Measurements from ENCODE around the gene SIAH2. TPM values are rescaled to one million over a fixed set of nuclear protein-coding genes. Genes with fewer than 3 reads are reported as not detected.
"Not testable (repeated sequence)": the region's sequence is repeated elsewhere in the genome, so short reads cannot be mapped to it uniquely, and the experiment has no call there.

SIAH2 gene, protein sequence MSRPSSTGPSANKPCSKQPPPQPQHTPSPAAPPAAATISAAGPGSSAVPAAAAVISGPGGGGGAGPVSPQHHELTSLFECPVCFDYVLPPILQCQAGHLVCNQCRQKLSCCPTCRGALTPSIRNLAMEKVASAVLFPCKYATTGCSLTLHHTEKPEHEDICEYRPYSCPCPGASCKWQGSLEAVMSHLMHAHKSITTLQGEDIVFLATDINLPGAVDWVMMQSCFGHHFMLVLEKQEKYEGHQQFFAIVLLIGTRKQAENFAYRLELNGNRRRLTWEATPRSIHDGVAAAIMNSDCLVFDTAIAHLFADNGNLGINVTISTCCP
- 8.0 TPM for polyA plus RNA-seq (2012; ENCODE audit: missing spikeins)

DNA sequence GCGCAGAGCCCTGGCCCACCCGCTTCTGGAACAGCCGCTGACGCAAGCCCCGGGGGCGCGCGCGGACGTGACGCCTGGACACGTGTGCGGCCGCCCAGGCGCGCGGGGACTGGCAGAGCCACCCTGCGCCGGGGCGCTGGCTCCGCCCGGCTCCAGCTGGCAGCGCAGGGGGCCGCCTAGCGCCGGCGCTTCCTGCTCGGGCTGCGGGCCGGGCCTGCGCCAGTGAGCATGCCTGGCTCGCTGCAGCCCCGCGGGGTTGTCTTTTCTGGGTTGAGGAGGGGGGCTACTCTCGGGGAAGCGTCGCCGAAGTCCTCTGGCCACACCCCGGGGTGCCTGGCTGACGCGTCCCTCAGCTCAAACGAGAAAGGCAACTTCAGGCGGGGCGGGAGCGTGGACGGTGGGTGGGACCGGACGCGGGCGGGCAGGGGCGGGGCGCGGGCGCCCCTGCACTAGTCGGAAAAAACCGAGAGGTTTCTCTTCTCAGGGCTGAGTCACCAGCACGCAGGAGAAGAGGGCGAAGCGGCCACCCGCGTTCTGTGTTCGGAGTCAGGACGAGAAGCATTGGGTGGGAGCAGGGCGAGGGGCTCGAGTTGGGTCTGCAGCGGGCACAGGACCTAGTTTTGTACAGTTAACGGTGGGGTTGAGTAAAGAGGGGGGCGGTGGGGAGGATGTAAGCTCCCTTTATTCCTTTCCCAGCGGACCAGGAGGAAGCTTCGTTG, at the start of gene SIAH2:
Gene SIAH2, minus strand, starts transcription at position 48 of the 719 bp plus-strand sequence. CDS start 320 bp downstream, outside the sequence.
- peak; percentile 49; the same call in 1 of the 2 replicates for TF ChIP-seq TAF1 (IDR thresholded peaks at IDR 0.05; ENCODE audit: borderline replicate concordance, low read depth, low read length)
- TF ChIP-seq POLR2A (IDR thresholded peaks at IDR 0.05; ENCODE audit: low read depth, low read length), result peak; percentile 68
- TF ChIP-seq POLR2AphosphoS5 (IDR thresholded peaks at IDR 0.05; ENCODE audit: low read depth, low read length), result peak; percentile 87; the same call in 1 of the 2 replicates
- DNase-seq (ENCODE audit: insufficient read length) (peak; percentile 80), FAIRE-seq (peak; percentile 87)

DNA sequence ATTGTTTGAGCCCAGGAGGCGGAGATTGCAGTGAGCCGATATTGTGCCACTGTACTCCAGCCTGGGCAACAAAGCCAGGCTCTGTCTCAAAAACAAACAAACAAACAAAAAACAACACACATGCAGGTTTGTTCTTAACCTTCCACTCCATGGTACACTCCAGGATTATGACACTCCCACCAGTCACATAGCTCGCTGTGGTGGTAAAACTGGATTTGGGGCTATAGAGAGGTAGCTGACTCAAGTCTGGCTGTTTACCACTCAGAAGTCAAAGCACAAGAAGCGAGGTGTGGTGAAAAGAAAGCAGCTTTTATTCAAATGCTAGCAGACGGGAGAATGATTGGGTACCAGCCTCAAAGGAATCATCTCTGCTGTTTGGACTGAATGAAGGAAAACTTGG, 49.0 kb upstream of the SIAH2 start:
- FAIRE-seq (no peak), DNase-seq (ENCODE audit: insufficient read length) (no peak)
- TF ChIP-seq TAF1 (IDR thresholded peaks at IDR 0.05; ENCODE audit: borderline replicate concordance, low read depth, low read length) (no peak), POLR2AphosphoS5 (IDR thresholded peaks at IDR 0.05; ENCODE audit: low read depth, low read length) (no peak), POLR2A (IDR thresholded peaks at IDR 0.05; ENCODE audit: low read depth, low read length) (no peak)

DNA sequence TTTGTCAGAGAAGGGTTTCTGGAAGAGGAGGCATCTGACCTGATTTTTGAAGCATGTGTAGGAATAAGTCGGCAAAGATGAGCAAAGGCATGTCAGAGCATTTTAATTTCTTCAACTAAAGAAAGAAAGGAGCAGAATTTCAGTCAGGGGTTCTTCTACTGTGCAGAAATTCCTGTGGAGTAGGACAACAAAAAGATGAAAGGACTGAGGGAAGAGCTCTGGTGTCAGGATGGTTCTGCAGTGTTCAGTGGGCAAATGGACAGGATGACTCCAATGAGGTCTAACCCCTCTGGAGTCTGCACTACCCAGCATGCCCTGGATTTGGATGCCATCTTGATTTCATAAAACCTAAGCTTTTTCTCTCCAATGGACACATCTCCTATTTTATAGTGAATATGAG, 47.7 kb upstream of the SIAH2 start:
- DNase-seq (ENCODE audit: insufficient read length) (no peak), FAIRE-seq (no peak)
- TF ChIP-seq TAF1 (IDR thresholded peaks at IDR 0.05; ENCODE audit: borderline replicate concordance, low read depth, low read length) (no peak), POLR2AphosphoS5 (IDR thresholded peaks at IDR 0.05; ENCODE audit: low read depth, low read length) (no peak), POLR2A (IDR thresholded peaks at IDR 0.05; ENCODE audit: low read depth, low read length) (no peak)

DNA sequence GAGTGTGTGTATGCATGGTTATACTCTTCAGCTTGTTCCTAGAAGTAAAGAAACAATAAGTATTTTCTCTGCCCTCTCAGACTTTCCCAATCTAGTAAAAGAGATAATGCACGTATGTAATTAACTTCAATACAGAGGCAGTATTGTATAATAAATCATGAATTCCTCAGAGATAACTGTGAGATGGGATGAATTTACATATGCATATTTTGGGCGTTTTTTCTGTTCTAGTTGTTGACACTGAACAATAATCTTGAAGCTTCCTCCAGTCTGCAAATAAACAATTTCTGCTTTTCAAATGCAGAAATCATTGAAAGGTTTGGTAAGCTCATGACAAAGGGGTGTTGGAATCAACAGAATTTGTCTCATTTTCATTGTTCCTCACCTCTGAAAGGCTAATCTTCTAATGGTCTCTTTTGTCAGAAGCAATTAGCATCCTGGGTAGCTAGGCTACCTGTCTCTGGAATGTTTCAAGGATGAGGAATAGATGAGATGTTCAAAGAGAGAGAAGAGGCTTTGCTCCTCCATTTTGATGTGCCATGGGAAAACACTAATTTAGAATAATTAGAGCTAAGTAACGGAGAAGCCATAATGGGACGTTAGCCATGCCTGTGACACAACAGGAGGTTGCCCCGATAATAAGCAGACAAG, 43.3 kb upstream of the SIAH2 start:
- DNase-seq (ENCODE audit: insufficient read length) (no peak), FAIRE-seq (no peak)
- no peak for TF ChIP-seq TAF1 (IDR thresholded peaks at IDR 0.05; ENCODE audit: borderline replicate concordance, low read depth, low read length)
- no peak for TF ChIP-seq POLR2A (IDR thresholded peaks at IDR 0.05; ENCODE audit: low read depth, low read length)
- no peak for TF ChIP-seq POLR2AphosphoS5 (IDR thresholded peaks at IDR 0.05; ENCODE audit: low read depth, low read length)

DNA sequence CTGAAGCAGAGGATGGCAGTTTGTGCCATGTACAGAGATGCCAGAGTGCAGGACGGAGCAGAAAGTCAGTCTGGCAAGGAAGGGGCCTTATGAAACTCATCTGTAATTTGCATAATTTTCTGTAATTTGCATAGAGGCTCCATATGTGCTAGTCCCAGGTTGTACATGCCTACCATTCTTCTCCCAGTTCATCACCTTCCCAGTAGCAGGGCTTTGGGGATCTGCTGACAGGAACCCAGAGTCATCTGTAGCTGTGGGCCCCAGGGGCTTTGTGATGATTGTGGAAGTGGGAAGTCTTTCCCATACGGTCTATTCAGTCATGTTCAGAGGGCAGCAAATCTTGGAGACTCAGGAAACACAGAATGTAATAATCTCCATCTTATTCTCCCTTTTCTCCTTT, 42.4 kb upstream of the SIAH2 start:
- TF ChIP-seq TAF1 (IDR thresholded peaks at IDR 0.05; ENCODE audit: borderline replicate concordance, low read depth, low read length) (no peak), POLR2A (IDR thresholded peaks at IDR 0.05; ENCODE audit: low read depth, low read length) (no peak), POLR2AphosphoS5 (IDR thresholded peaks at IDR 0.05; ENCODE audit: low read depth, low read length) (no peak)
- FAIRE-seq, result no peak
- DNase-seq (ENCODE audit: insufficient read length), result no peak

DNA sequence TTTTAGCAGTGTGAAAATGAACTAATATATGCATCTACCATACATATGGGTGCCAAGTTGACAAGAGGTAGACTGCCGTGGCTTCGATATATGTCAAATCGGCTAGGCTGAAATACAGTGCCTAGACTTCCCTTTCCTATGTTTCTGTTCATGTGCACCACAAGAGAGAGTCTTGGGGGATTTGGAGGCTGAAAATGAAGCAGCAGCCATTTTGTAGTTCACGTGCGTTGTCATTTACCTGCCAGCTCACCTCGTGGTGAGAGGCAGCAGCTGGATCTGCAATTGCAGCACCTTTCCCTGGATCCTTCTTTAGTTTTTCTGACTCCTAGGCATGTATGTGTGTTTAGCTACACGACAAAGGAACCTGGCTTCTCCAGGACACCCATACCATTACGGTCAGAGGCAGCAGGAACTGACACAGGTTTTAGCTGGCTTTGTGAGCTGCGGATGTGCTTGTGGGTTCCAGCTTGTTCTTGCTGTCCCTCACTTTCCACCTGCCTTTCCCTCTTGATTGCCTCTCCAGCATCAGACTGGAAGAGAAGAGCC, 40.5 kb upstream of the SIAH2 start:
- TF ChIP-seq TAF1 (IDR thresholded peaks at IDR 0.05; ENCODE audit: borderline replicate concordance, low read depth, low read length) (no peak), POLR2A (IDR thresholded peaks at IDR 0.05; ENCODE audit: low read depth, low read length) (no peak), POLR2AphosphoS5 (IDR thresholded peaks at IDR 0.05; ENCODE audit: low read depth, low read length) (no peak)
- DNase-seq (ENCODE audit: insufficient read length) (no peak), FAIRE-seq (no peak)

DNA sequence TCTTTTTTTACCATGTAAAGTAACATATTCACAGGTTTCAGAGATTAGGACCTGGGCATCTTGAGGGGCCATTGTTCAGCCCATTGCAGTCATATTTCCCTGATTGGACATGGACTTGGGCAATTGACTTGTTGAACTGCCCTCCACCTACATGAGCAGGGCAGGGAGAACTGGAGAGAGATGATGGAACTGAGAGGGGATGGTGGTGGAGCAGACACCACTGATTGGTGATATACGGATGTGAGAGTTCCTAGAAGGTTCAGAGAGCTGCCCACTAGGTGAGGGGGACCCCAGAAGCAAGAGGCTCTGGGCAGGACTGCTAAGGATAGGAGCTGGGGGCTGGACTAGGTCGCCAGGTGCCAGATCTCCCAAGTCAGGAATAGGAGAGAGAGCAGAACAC, 37.8 kb upstream of the SIAH2 start:
- DNase-seq (ENCODE audit: insufficient read length), result no peak
- no peak for FAIRE-seq
- TF ChIP-seq POLR2A (IDR thresholded peaks at IDR 0.05; ENCODE audit: low read depth, low read length) (no peak), POLR2AphosphoS5 (IDR thresholded peaks at IDR 0.05; ENCODE audit: low read depth, low read length) (no peak), TAF1 (IDR thresholded peaks at IDR 0.05; ENCODE audit: borderline replicate concordance, low read depth, low read length) (no peak)

DNA sequence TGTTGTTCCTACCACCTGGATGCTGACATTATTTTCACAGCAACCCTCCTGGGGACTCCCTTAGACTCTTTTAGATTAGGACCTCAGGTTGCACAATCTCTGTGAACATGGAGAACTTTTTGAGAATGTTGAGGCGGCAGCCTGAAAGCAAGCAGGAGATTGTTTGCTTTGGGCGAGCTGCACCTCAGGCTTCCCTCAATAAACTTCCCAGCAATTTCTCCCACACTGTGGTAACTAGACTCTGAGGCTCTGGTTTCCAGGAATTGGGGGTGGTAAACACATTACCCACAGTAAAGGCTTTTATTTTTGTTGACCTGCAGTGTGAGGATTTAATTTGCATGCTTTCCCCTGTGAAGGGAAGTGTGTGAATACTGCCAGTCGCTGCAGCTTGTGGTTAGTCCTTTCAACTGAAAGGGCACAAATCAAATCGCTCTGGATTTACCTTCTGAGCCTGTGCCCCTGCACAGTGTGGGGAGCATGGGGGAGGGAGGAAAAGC, 35.2 kb upstream of the SIAH2 start:
- TF ChIP-seq POLR2A (IDR thresholded peaks at IDR 0.05; ENCODE audit: low read depth, low read length) (no peak), POLR2AphosphoS5 (IDR thresholded peaks at IDR 0.05; ENCODE audit: low read depth, low read length) (no peak), TAF1 (IDR thresholded peaks at IDR 0.05; ENCODE audit: borderline replicate concordance, low read depth, low read length) (no peak)
- FAIRE-seq (no peak), DNase-seq (ENCODE audit: insufficient read length) (no peak)

DNA sequence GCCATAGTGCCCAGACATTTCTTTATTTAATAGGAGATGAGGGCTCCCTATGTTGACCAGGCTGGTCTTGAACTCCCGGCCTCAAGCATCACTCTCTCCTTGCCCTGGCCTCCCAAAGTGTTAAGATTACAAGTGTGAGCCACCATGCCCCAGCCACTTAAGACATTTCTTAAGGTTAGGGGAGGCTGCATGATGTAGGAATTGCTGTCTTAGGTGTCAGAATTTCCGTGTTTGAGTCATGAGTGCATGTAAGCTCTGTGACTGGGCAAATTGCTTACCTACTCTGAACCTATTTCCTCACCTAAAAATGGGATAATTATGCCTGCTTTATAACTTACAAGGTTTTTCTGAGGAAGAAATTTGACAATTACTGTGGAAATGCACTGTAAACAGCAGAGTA, 34.2 kb upstream of the SIAH2 start:
- DNase-seq (ENCODE audit: insufficient read length) (no peak), FAIRE-seq (no peak)
- no peak for TF ChIP-seq POLR2A (IDR thresholded peaks at IDR 0.05; ENCODE audit: low read depth, low read length)
- no peak for TF ChIP-seq TAF1 (IDR thresholded peaks at IDR 0.05; ENCODE audit: borderline replicate concordance, low read depth, low read length)
- no peak for TF ChIP-seq POLR2AphosphoS5 (IDR thresholded peaks at IDR 0.05; ENCODE audit: low read depth, low read length)

DNA sequence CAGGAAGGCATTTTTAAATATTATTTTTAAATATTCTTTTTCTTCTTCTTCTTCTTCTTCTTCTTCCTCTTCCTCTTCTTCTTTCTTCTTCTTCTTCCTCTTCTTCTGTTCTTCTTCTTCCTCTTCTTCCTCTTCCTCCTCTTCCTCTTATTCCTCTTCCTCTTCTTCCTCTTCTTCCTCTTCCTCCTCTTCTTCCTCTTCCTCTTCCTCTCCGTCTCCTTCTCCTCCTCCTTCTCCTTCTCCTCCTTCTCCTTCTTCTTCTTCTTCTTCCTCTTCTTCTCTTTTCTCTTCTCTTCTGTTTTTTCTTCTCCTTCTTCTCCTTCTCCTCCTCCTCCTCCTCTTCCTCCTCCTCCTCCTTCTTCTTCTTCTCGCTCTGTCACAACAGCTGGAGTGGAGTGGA, 33.6 kb upstream of the SIAH2 start:
- not testable (repeated sequence) for FAIRE-seq; DNase-seq (ENCODE audit: insufficient read length)

DNA sequence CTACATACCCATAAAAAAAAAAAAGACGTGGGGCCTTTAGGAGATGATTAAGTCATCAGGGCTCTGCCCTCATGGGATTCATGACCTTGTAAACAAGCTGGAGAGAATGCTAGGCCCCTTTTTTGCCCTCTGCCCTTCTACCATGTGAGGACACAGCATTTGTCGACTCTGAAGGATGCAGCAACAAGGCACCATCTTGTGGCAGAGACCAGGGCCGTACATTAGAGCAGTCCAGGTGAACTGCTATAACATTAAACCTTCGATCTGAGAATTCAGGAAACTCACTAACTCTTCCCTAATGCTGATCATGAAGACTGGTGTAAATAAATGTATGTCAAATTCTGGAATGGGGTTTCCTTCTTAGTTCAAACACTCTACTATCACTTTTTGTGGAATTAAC, 30.7 kb upstream of the SIAH2 start:
- DNase-seq (ENCODE audit: insufficient read length) (no peak), FAIRE-seq (no peak)
- no peak for TF ChIP-seq POLR2A (IDR thresholded peaks at IDR 0.05; ENCODE audit: low read depth, low read length)
- no peak for TF ChIP-seq POLR2AphosphoS5 (IDR thresholded peaks at IDR 0.05; ENCODE audit: low read depth, low read length)
- TF ChIP-seq TAF1 (IDR thresholded peaks at IDR 0.05; ENCODE audit: borderline replicate concordance, low read depth, low read length), result no peak

All from GM12892 (cell line).